ENCODE results near the gene CADPS2. TPM values are rescaled to one million over a fixed set of nuclear protein-coding genes. Genes with fewer than 3 reads are reported as not detected.

The CADPS2 gene
- total and polyA plus RNA-seq, 2 donors (not counting 1 experiment from before 2014, with no cell fraction given) = 11.5 to 32.2 TPM

GRCh38 chr7:122309421-122309820 is 576.8 kb downstream of the CADPS2 start:
- Histone ChIP-seq H3K27me3 (ENCODE audit: control insufficient read depth, insufficient read depth, low read length) (peaks cover 79% of the 10 kb centered on the region), H3K4me3 (replicated peaks in 1 of 4; ENCODE audit: control extremely low read depth in 1 of 4, insufficient read depth in 1 of 4, low read depth in 3 of 4, low read length in 4 of 4) (no peak overlapping the region), H2AFZ (ENCODE audit: low read length) (no peak overlapping the region), H3K4me1 (ENCODE audit: control insufficient read depth, extremely low read depth, insufficient read depth, low read length) (no peaks in the 10 kb centered on the region), H3K4me2 (ENCODE audit: extremely low read depth, insufficient read depth, low read length) (no peak overlapping the region), H4K20me1 (ENCODE audit: control insufficient read depth, extremely low read depth, insufficient read depth, low read length) (no peaks in the 10 kb centered on the region), H3K36me3 (ENCODE audit: control insufficient read depth, insufficient read depth, low read length) (no peaks in the 10 kb centered on the region), H3K9me3 (ENCODE audit: control insufficient read depth, insufficient read depth, low read depth, low read length) (no peaks in the 10 kb centered on the region), H3K27ac (ENCODE audit: insufficient read depth, low read length) (no peak overlapping the region), H3K9ac (ENCODE audit: insufficient read depth, low read length) (no peak overlapping the region), H3K79me2 (ENCODE audit: control insufficient read depth, insufficient read depth, low read length) (no peaks in the 10 kb centered on the region)
- DNase-seq (ENCODE audit: low read depth in 2 of 2) = no peak
- TF ChIP-seq, protein P1, sequence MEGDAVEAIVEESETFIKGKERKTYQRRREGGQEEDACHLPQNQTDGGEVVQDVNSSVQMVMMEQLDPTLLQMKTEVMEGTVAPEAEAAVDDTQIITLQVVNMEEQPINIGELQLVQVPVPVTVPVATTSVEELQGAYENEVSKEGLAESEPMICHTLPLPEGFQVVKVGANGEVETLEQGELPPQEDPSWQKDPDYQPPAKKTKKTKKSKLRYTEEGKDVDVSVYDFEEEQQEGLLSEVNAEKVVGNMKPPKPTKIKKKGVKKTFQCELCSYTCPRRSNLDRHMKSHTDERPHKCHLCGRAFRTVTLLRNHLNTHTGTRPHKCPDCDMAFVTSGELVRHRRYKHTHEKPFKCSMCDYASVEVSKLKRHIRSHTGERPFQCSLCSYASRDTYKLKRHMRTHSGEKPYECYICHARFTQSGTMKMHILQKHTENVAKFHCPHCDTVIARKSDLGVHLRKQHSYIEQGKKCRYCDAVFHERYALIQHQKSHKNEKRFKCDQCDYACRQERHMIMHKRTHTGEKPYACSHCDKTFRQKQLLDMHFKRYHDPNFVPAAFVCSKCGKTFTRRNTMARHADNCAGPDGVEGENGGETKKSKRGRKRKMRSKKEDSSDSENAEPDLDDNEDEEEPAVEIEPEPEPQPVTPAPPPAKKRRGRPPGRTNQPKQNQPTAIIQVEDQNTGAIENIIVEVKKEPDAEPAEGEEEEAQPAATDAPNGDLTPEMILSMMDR (conservative IDR thresholded peaks at IDR 0.05 in 1 of 2, IDR thresholded peaks at IDR 0.05 in 1 of 2; ENCODE audit: low read depth in 1 of 2, low read length in 2 of 2) = no peak
- peak; percentile 18 for TF ChIP-seq EZH2 (IDR thresholded peaks at IDR 0.05; ENCODE audit: low read length, missing control alignments)

- Histone ChIP-seq H3K27me3 (ENCODE audit: control insufficient read depth, insufficient read depth, low read length) (peaks cover 86% of the 10 kb centered on the region), H3K4me1 (ENCODE audit: control insufficient read depth, extremely low read depth, insufficient read depth, low read length) (no peaks in the 10 kb centered on the region), H3K27ac (ENCODE audit: insufficient read depth, low read length) (no peak overlapping the region), H3K79me2 (ENCODE audit: control insufficient read depth, insufficient read depth, low read length) (no peaks in the 10 kb centered on the region), H2AFZ (ENCODE audit: low read length) (no peak overlapping the region), H3K9ac (ENCODE audit: insufficient read depth, low read length) (no peak overlapping the region), H3K36me3 (ENCODE audit: control insufficient read depth, insufficient read depth, low read length) (no peaks in the 10 kb centered on the region), H4K20me1 (ENCODE audit: control insufficient read depth, extremely low read depth, insufficient read depth, low read length) (no peaks in the 10 kb centered on the region), H3K9me3 (ENCODE audit: control insufficient read depth, insufficient read depth, low read depth, low read length) (no peaks in the 10 kb centered on the region), H3K4me2 (ENCODE audit: extremely low read depth, insufficient read depth, low read length) (no peak overlapping the region), H3K4me3 (replicated peaks in 1 of 4; ENCODE audit: control extremely low read depth in 1 of 4, insufficient read depth in 1 of 4, low read depth in 3 of 4, low read length in 4 of 4) (no peak overlapping the region)
- TF ChIP-seq, protein P1 (conservative IDR thresholded peaks at IDR 0.05 in 1 of 2, IDR thresholded peaks at IDR 0.05 in 1 of 2; ENCODE audit: low read depth in 1 of 2, low read length in 2 of 2) = no peak
- TF ChIP-seq EZH2 (IDR thresholded peaks at IDR 0.05; ENCODE audit: low read length, missing control alignments) = no peak
- no peak for DNase-seq (ENCODE audit: low read depth in 2 of 2)
Measured at GRCh38 chr7:122307228-122307621, 579.0 kb downstream of the CADPS2 start.

DNA sequence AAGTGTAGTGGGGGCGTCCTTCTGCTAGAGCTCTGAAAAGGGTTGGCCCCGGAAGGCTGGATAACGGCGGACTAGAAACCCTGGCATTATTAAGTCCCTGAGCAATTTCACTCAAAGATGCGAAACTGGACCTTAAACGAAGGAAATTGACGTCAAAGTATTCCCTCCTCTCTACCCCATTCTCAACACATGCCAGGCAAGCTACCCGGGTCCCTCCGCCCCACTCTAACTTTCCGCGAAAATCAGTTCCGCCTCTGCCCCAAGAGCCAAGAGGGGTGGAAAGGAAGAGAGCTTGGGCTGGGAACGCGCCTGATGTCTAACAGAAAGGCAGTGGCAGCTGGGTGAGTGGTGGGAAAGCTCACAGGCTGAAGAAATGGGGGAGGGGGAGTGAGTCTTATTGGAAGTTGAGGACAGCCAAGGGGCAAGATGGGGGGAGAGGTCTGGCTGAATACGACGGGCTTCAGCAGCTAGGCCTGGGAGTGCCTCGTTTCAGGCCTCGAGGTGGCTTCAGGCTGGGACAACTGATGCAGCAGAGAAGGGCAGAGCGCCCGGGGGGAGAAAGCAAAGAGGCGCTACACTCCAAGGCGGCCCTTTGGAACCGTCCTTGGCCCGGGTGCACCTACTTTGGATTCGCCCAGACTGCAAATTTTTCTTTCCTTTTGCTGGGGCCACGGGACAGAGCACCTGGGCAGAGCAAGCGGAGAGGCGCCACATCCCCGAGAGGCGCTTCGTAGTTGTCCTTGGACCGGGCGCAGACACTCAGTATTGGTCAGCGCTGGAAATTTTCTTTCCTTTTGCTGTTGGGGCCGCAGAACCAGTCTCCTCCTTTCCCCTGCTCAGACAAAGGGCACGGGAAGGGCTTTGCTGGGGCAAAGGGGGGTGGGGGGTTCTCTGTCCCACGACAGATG is 579.7 kb downstream of the CADPS2 start:
- TF ChIP-seq, protein P1 (conservative IDR thresholded peaks at IDR 0.05 in 1 of 2, IDR thresholded peaks at IDR 0.05 in 1 of 2; ENCODE audit: low read depth in 1 of 2, low read length in 2 of 2) = no peak
- TF ChIP-seq EZH2 (IDR thresholded peaks at IDR 0.05; ENCODE audit: low read length, missing control alignments) = peak; percentile 26
- H3K36me3 ChIP-seq (ENCODE audit: control insufficient read depth, insufficient read depth, low read length) = no peaks in the 10 kb centered on the region
- H3K9me3 ChIP-seq (ENCODE audit: control insufficient read depth, insufficient read depth, low read depth, low read length) = no peaks in the 10 kb centered on the region
- no peak overlapping the region for H3K27ac ChIP-seq (ENCODE audit: insufficient read depth, low read length)
- H3K79me2 ChIP-seq (ENCODE audit: control insufficient read depth, insufficient read depth, low read length) = no peaks in the 10 kb centered on the region
- H4K20me1 ChIP-seq (ENCODE audit: control insufficient read depth, extremely low read depth, insufficient read depth, low read length) = no peaks in the 10 kb centered on the region
- DNase-seq (ENCODE audit: low read depth in 2 of 2) = no peak
- H3K27me3 ChIP-seq (ENCODE audit: control insufficient read depth, insufficient read depth, low read length) = peaks cover 86% of the 10 kb centered on the region
- H2AFZ ChIP-seq (ENCODE audit: low read length) = no peak overlapping the region
- H3K9ac ChIP-seq (ENCODE audit: insufficient read depth, low read length) = no peak overlapping the region
- H3K4me2 ChIP-seq (ENCODE audit: extremely low read depth, insufficient read depth, low read length) = no peak overlapping the region
- no peak overlapping the region for H3K4me3 ChIP-seq (replicated peaks in 1 of 4; ENCODE audit: control extremely low read depth in 1 of 4, insufficient read depth in 1 of 4, low read depth in 3 of 4, low read length in 4 of 4)
- no peaks in the 10 kb centered on the region for H3K4me1 ChIP-seq (ENCODE audit: control insufficient read depth, extremely low read depth, insufficient read depth, low read length)
